Measurements from ENCODE around the gene MRPL9.

MRPL9 gene

GRCh38 chr1:151762941-151763921 lies at the start of gene MRPL9:
Gene MRPL9, minus strand, starts transcription at chr1:151763496. Its CDS starts 17 bp downstream, at chr1:151763479.
- Mint-ChIP-seq H3K36me3 (ENCODE audit: low read depth) (peaks cover 30% of the 10 kb centered on the region), H3K9me3 (no peaks in the 10 kb centered on the region), H3K4me1 (ENCODE audit: low read depth) (peaks cover 23% of the 10 kb centered on the region), H3K27ac (peak within 1 kb of the TSS; percentile 96), H3K4me3 (peak within 1 kb of the TSS; percentile 91), H3K27me3 (ENCODE audit: low read depth) (no peaks in the 10 kb centered on the region)
- peak; percentile 84 for DNase-seq (ENCODE audit: low spot score)

- Mint-ChIP-seq H3K27me3 (ENCODE audit: low read depth) (peaks cover 5% of the 10 kb centered on the region), H3K4me3 (no peak overlapping the region), H3K9me3 (no peaks in the 10 kb centered on the region), H3K4me1 (ENCODE audit: low read depth) (peaks cover 10% of the 10 kb centered on the region), H3K36me3 (ENCODE audit: low read depth) (no peaks in the 10 kb centered on the region), H3K27ac (no peak overlapping the region)
- DNase-seq (ENCODE audit: low spot score), result no peak
These were observed 47.9 kb upstream of the MRPL9 start for GRCh38 chr1:151811181-151811580.

GRCh38 chr1:151809985-151810556 lies 46.8 kb upstream of the MRPL9 start:
- Mint-ChIP-seq H3K27ac (no peak overlapping the region), H3K4me1 (ENCODE audit: low read depth) (peaks cover 3% of the 10 kb centered on the region), H3K36me3 (ENCODE audit: low read depth) (no peaks in the 10 kb centered on the region), H3K4me3 (no peak overlapping the region), H3K27me3 (ENCODE audit: low read depth) (peaks cover 5% of the 10 kb centered on the region), H3K9me3 (no peaks in the 10 kb centered on the region)
- DNase-seq (ENCODE audit: low spot score), result no peak

GRCh38 chr1:151809290-151809984 lies 46.1 kb upstream of the MRPL9 start:
- Mint-ChIP-seq H3K4me3 (no peak overlapping the region), H3K4me1 (ENCODE audit: low read depth) (peaks cover 3% of the 10 kb centered on the region), H3K9me3 (no peaks in the 10 kb centered on the region), H3K27me3 (ENCODE audit: low read depth) (peaks cover 5% of the 10 kb centered on the region), H3K27ac (no peak overlapping the region), H3K36me3 (ENCODE audit: low read depth) (no peaks in the 10 kb centered on the region)
- DNase-seq (ENCODE audit: low spot score), result no peak

- peaks cover 2% of the 10 kb centered on the region for H3K4me1 Mint-ChIP-seq (ENCODE audit: low read depth)
- no peaks in the 10 kb centered on the region for H3K9me3 Mint-ChIP-seq
- no peak for DNase-seq (ENCODE audit: low spot score)
- H3K36me3 Mint-ChIP-seq (ENCODE audit: low read depth), result no peaks in the 10 kb centered on the region
- H3K4me3 Mint-ChIP-seq, result no peak overlapping the region
- peaks cover 8% of the 10 kb centered on the region for H3K27me3 Mint-ChIP-seq (ENCODE audit: low read depth)
- no peak overlapping the region for H3K27ac Mint-ChIP-seq
These were observed 44.5 kb upstream of the MRPL9 start for GRCh38 chr1:151807766-151808165.

GRCh38 chr1:151807131-151807530 lies 43.8 kb upstream of the MRPL9 start:
- H3K36me3 Mint-ChIP-seq (ENCODE audit: low read depth), result no peaks in the 10 kb centered on the region
- H3K27me3 Mint-ChIP-seq (ENCODE audit: low read depth), result peaks cover 8% of the 10 kb centered on the region
- no peak for DNase-seq (ENCODE audit: low spot score)
- no peaks in the 10 kb centered on the region for H3K4me1 Mint-ChIP-seq (ENCODE audit: low read depth)
- H3K4me3 Mint-ChIP-seq, result no peak overlapping the region
- H3K27ac Mint-ChIP-seq, result no peak overlapping the region
- no peaks in the 10 kb centered on the region for H3K9me3 Mint-ChIP-seq

- no peak for DNase-seq (ENCODE audit: low spot score)
- H3K9me3 Mint-ChIP-seq, result no peaks in the 10 kb centered on the region
- no peak overlapping the region for H3K27ac Mint-ChIP-seq
- H3K27me3 Mint-ChIP-seq (ENCODE audit: low read depth), result peaks cover 8% of the 10 kb centered on the region
- H3K36me3 Mint-ChIP-seq (ENCODE audit: low read depth), result no peaks in the 10 kb centered on the region
- H3K4me1 Mint-ChIP-seq (ENCODE audit: low read depth), result no peaks in the 10 kb centered on the region
- no peak overlapping the region for H3K4me3 Mint-ChIP-seq
These were observed 42.9 kb upstream of the MRPL9 start for GRCh38 chr1:151806170-151806569.

GRCh38 chr1:151805066-151805820 lies 41.9 kb upstream of the MRPL9 start, which contains the start of gene LINGO4:
Gene LINGO4, minus strand, starts transcription at chr1:151805419. Its CDS starts 2,715 bp downstream, at chr1:151802704.
- Mint-ChIP-seq H3K4me1 (ENCODE audit: low read depth) (no peaks in the 10 kb centered on the region), H3K27ac (no peak within 1 kb of the TSS), H3K9me3 (no peaks in the 10 kb centered on the region), H3K27me3 (ENCODE audit: low read depth) (peaks cover 13% of the 10 kb centered on the region), H3K4me3 (no peak within 1 kb of the TSS), H3K36me3 (ENCODE audit: low read depth) (no peaks in the 10 kb centered on the region)
- DNase-seq (ENCODE audit: low spot score), result no peak

- DNase-seq (ENCODE audit: low spot score), result no peak
- Mint-ChIP-seq H3K4me3 (no peak overlapping the region), H3K27me3 (ENCODE audit: low read depth) (peaks cover 19% of the 10 kb centered on the region), H3K4me1 (ENCODE audit: low read depth) (no peaks in the 10 kb centered on the region), H3K36me3 (ENCODE audit: low read depth) (no peaks in the 10 kb centered on the region), H3K27ac (no peak overlapping the region), H3K9me3 (no peaks in the 10 kb centered on the region)
These were observed 40.6 kb upstream of the MRPL9 start for GRCh38 chr1:151803915-151804314.

- DNase-seq (ENCODE audit: low spot score), result no peak
- H3K36me3 Mint-ChIP-seq (ENCODE audit: low read depth), result no peaks in the 10 kb centered on the region
- no peaks in the 10 kb centered on the region for H3K9me3 Mint-ChIP-seq
- no peaks in the 10 kb centered on the region for H3K4me1 Mint-ChIP-seq (ENCODE audit: low read depth)
- no peak overlapping the region for H3K4me3 Mint-ChIP-seq
- H3K27me3 Mint-ChIP-seq (ENCODE audit: low read depth), result peaks cover 19% of the 10 kb centered on the region
- no peak overlapping the region for H3K27ac Mint-ChIP-seq
These were observed 39.9 kb upstream of the MRPL9 start for GRCh38 chr1:151803164-151803563.

- no peak for DNase-seq (ENCODE audit: low spot score)
- peaks cover 19% of the 10 kb centered on the region for H3K27me3 Mint-ChIP-seq (ENCODE audit: low read depth)
- H3K27ac Mint-ChIP-seq, result no peak overlapping the region
- no peaks in the 10 kb centered on the region for H3K9me3 Mint-ChIP-seq
- H3K4me1 Mint-ChIP-seq (ENCODE audit: low read depth), result no peaks in the 10 kb centered on the region
- no peaks in the 10 kb centered on the region for H3K36me3 Mint-ChIP-seq (ENCODE audit: low read depth)
- no peak overlapping the region for H3K4me3 Mint-ChIP-seq
These were observed 39.1 kb upstream of the MRPL9 start for GRCh38 chr1:151802372-151802771.

- Mint-ChIP-seq H3K36me3 (ENCODE audit: low read depth) (no peaks in the 10 kb centered on the region), H3K27me3 (ENCODE audit: low read depth) (peaks cover 19% of the 10 kb centered on the region), H3K27ac (no peak overlapping the region)
These were observed 38.5 kb upstream of the MRPL9 start for GRCh38 chr1:151801846-151802245.

GRCh38 chr1:151801310-151801820 lies 38.1 kb upstream of the MRPL9 start:
- no peaks in the 10 kb centered on the region for H3K9me3 Mint-ChIP-seq
- H3K27ac Mint-ChIP-seq, result no peak overlapping the region
- H3K4me1 Mint-ChIP-seq (ENCODE audit: low read depth), result no peaks in the 10 kb centered on the region
- DNase-seq (ENCODE audit: low spot score), result no peak
- no peak overlapping the region for H3K4me3 Mint-ChIP-seq
- peaks cover 16% of the 10 kb centered on the region for H3K27me3 Mint-ChIP-seq (ENCODE audit: low read depth)
- H3K36me3 Mint-ChIP-seq (ENCODE audit: low read depth), result no peaks in the 10 kb centered on the region

More at GRCh38 chr1:151801846-151802245, 38.5 kb upstream of the MRPL9 start:
- no peaks in the 10 kb centered on the region for H3K4me1 Mint-ChIP-seq (ENCODE audit: low read depth)
- no peaks in the 10 kb centered on the region for H3K9me3 Mint-ChIP-seq
- no peak for DNase-seq (ENCODE audit: low spot score)
- H3K4me3 Mint-ChIP-seq, result no peak overlapping the region
